HCT116 (cell line): Measurements from ENCODE around the gene BBS7. TPM values are rescaled to one million over a fixed set of nuclear protein-coding genes. Genes with fewer than 3 reads are reported as not detected.

Source experiments
- ATAC-seq: fragments of 200-7000 bp; cut with Tn5 transposase; 2 replicates; pipeline ENCODE4 v1.9.1; 2020; ENCODE audit warnings: mild to moderate bottlenecking, moderate library complexity
- BruUV-seq: library from RNA; stranded (reverse); fragments of 400-500 nt; replicated peaks from 2 replicates; lab custom pipeline; 2021; lab: Mats Ljungman, UMichigan
- CTCF ChIA-PET: fragments of 300-600 bp; sonication (Branson Sonifier 250); formaldehyde crosslinking; loops from one replicate; lab custom pipeline; 2021; ENCODE audit warnings: antibody characterized with exemption; lab: Charles Lee
- POLR2A ChIA-PET: fragments of 300-600, 350-600 bp; sonication (Branson Sonifier 250); formaldehyde crosslinking; loops from one replicate; lab custom pipeline; 2021; ENCODE audit warnings: antibody characterized with exemption; lab: Charles Lee
- RAD21 ChIA-PET, 2 experiments: fragments of 300-600 bp; sonication (Branson Sonifier 250); formaldehyde crosslinking; loops; one replicate each; lab custom pipeline; 2023; ENCODE audit warnings: low total read pairs in 2 of 2; ENCODE audit not compliant: uncharacterized antibody in 2 of 2, unreplicated experiment in 2 of 2, low non-redundant PET in 1 of 2; lab: Charles Lee
- DNase-seq: peaks from one replicate; pipeline ENCODE4 v3.0.0-alpha.2; 2010; ENCODE audit warnings: low read depth, low spot score
- H2AFZ ChIP-seq: fragments of 200-600 bp; shearing (Covaris generic), sonication (generic); 2 replicates; pipeline ENCODE4 v1.6.1; 2017; ENCODE audit warnings: low read depth, mixed run types, mixed read lengths, antibody characterized with exemption, low read length; ENCODE audit not compliant: poor library complexity, severe bottlenecking
- H3K27ac ChIP-seq: 2 replicates; pipeline ENCODE4 v1.5.1; 2012; ENCODE audit warnings: low read depth, low read length
- H3K27me3 ChIP-seq: fragments of 200-600 bp; sonication (generic); 2 replicates; pipeline ENCODE4 v1.6.1; 2016; ENCODE audit warnings: mixed run types, low read length, mixed read lengths; ENCODE audit not compliant: insufficient read depth
- H3K36me3 ChIP-seq, 2 experiments: fragments of 200-500 bp in 1 of 2; fragments of 200-600 bp in 1 of 2; sonication (Bioruptor generic) in 1 of 2; sonication (generic) in 1 of 2; 2 replicates each; pipeline versions ENCODE4 v1.5.1 to v1.6.1; 2014 to 2016; ENCODE audit warnings: low read length in 2 of 2, inconsistent platforms in 1 of 2, mixed read lengths in 1 of 2, mixed run types in 1 of 2; ENCODE audit not compliant: insufficient read depth in 2 of 2, control insufficient read depth in 1 of 2
- H3K4me1 ChIP-seq, 2 experiments: fragments of 200-600 bp in 1 of 2; sonication (generic) in 1 of 2; 2 replicates each; pipeline versions ENCODE4 v1.5.1 to v1.6.1; 2012 to 2017; ENCODE audit warnings: low read length in 2 of 2, inconsistent platforms in 1 of 2, mild to moderate bottlenecking in 1 of 2, mixed read lengths in 1 of 2, mixed run types in 1 of 2, moderate library complexity in 1 of 2; ENCODE audit not compliant: insufficient read depth in 2 of 2, control insufficient read depth in 1 of 2
- H3K4me2 ChIP-seq: fragments of 200-600 bp; sonication (generic); 2 replicates; pipeline ENCODE4 v1.6.1; 2017; ENCODE audit warnings: mixed run types, low read length, mixed read lengths
- H3K4me3 ChIP-seq, 2 experiments: fragments of 200-600 bp in 1 of 2; sonication (generic) in 1 of 2; replicated peaks in 1 of 2; 2 replicates each; pipeline ENCODE4 v1.5.1; 2011 to 2016; ENCODE audit warnings: low read length in 2 of 2, control low read depth in 1 of 2, low read depth in 1 of 2, mild to moderate bottlenecking in 1 of 2, mixed read lengths in 1 of 2, mixed run types in 1 of 2
- H3K79me2 ChIP-seq: fragments of 200-600 bp; sonication (generic); 2 replicates; pipeline ENCODE4 v1.6.1; 2017; ENCODE audit warnings: mild to moderate bottlenecking, mixed run types, low read length, moderate library complexity, mixed read lengths; ENCODE audit not compliant: insufficient read depth
- H3K9ac ChIP-seq: fragments of 200-600 bp; sonication (generic); 2 replicates; pipeline ENCODE4 v1.6.1; 2016; ENCODE audit warnings: low read length, mixed read lengths
- H3K9me2 ChIP-seq: fragments of 200-600 bp; sonication (generic), shearing (Covaris generic); 2 replicates; pipeline ENCODE4 v1.6.1; 2017; ENCODE audit warnings: mixed run types, mild to moderate bottlenecking, moderate library complexity; ENCODE audit not compliant: insufficient read depth
- H3K9me3 ChIP-seq, 2 experiments: fragments of 200-500 bp in 1 of 2; fragments of 200-600 bp in 1 of 2; sonication (Bioruptor generic) in 1 of 2; sonication (generic) in 1 of 2; 2 replicates each; pipeline ENCODE4 v1.6.1; 2014 to 2017; ENCODE audit warnings: low read length in 2 of 2, mixed read lengths in 2 of 2, inconsistent platforms in 1 of 2, low read depth in 1 of 2, mild to moderate bottlenecking in 1 of 2, mixed run types in 1 of 2, moderate library complexity in 1 of 2; ENCODE audit not compliant: control insufficient read depth in 1 of 2, insufficient read depth in 1 of 2
- H4K20me1 ChIP-seq: fragments of 200-600 bp; sonication (generic), shearing (Covaris generic); 2 replicates; pipeline ENCODE4 v1.6.1; 2017; ENCODE audit warnings: mixed run types, mild to moderate bottlenecking, moderate library complexity; ENCODE audit not compliant: insufficient read depth
- ATF3 ChIP-seq: IDR thresholded peaks from 2 replicates; pipeline ENCODE4 v1.6.1; 2012
- CBX3 ChIP-seq: IDR thresholded peaks from 2 replicates; pipeline ENCODE4 v1.6.1; 2012; ENCODE audit warnings: low read depth
- CEBPB ChIP-seq: IDR thresholded peaks from 2 replicates; pipeline ENCODE4 v1.6.1; 2012; ENCODE audit warnings: low read depth
- EGR1 ChIP-seq: IDR thresholded peaks from 2 replicates; pipeline ENCODE4 v1.6.1; 2012; ENCODE audit warnings: low read depth
- ELF1 ChIP-seq: IDR thresholded peaks from 2 replicates; pipeline ENCODE4 v1.6.1; 2012; ENCODE audit warnings: low read depth, borderline replicate concordance
- EZH2 ChIP-seq: fragments of 200-600 bp; sonication (generic); IDR thresholded peaks from 2 replicates; pipeline ENCODE4 v1.6.1; 2017; ENCODE audit warnings: antibody characterized with exemption, mixed run types
- EZH2phosphoT487 ChIP-seq: fragments of 200-600 bp; IDR thresholded peaks from 2 replicates; pipeline ENCODE4 v1.6.1; 2018; ENCODE audit warnings: antibody characterized with exemption, borderline replicate concordance
- FOSL1 ChIP-seq: IDR thresholded peaks from 2 replicates; pipeline ENCODE4 v1.6.1; 2012; ENCODE audit warnings: low read depth
- JUND ChIP-seq: IDR thresholded peaks from 2 replicates; pipeline ENCODE4 v1.6.1; 2012
- POLR2A ChIP-seq: IDR thresholded peaks from 2 replicates; pipeline ENCODE4 v1.7.0; 2011; ENCODE audit warnings: borderline replicate concordance; ENCODE audit not compliant: insufficient read depth, insufficient read length; ENCODE audit errors: extremely low read depth
- POLR2AphosphoS5 ChIP-seq: IDR thresholded peaks from 2 replicates; pipeline ENCODE4 v1.6.1; 2011; ENCODE audit warnings: mild to moderate bottlenecking, low read depth, low read length, moderate library complexity
- REST ChIP-seq: IDR thresholded peaks from 2 replicates; pipeline ENCODE4 v1.6.1; 2012; ENCODE audit warnings: low read depth
- SIN3A ChIP-seq: IDR thresholded peaks from 2 replicates; pipeline ENCODE4 v1.6.1; 2012; ENCODE audit warnings: low read depth
- SP1 ChIP-seq: IDR thresholded peaks from 2 replicates; pipeline ENCODE4 v1.6.1; 2012; ENCODE audit warnings: low read depth
- SRF ChIP-seq: IDR thresholded peaks from 2 replicates; pipeline ENCODE4 v1.6.1; 2012; ENCODE audit warnings: low read depth
- TCF7L2 ChIP-seq: IDR thresholded peaks from 2 replicates; pipeline ENCODE4 v1.7.0; 2011; ENCODE audit warnings: borderline replicate concordance, inconsistent platforms; ENCODE audit not compliant: insufficient read depth, insufficient read length; ENCODE audit errors: extremely low read depth
- YY1 ChIP-seq: IDR thresholded peaks from 2 replicates; pipeline ENCODE4 v1.6.1; 2011; ENCODE audit warnings: low read length, low read depth, moderate library complexity, mild to moderate bottlenecking; ENCODE audit not compliant: insufficient replicate concordance; ENCODE audit errors: extremely low read depth
- ZBTB33 ChIP-seq: IDR thresholded peaks from 2 replicates; pipeline ENCODE4 v1.6.1; 2011; ENCODE audit warnings: mild to moderate bottlenecking, low read length, moderate library complexity; ENCODE audit not compliant: insufficient replicate concordance; ENCODE audit errors: extremely low read depth
- ZFX ChIP-seq: fragments of 450-650 bp; IDR thresholded peaks from 2 replicates; pipeline ENCODE4 v1.6.1; 2017
- intact Hi-C: fragments of 100-400 bp; cut with micrococcal nuclease; formaldehyde crosslinking; loops from 2 replicates; pipeline ENCODE4 v1.10.0; 2022
- total RNA-seq: library from RNA; stranded (reverse); gene quantifications from one replicate; pipeline ENCODE4 v1.2.1, GENCODE V29; 2021; ENCODE audit not compliant: unreplicated experiment

The BBS7 gene
- total RNA-seq, 1 experiment from 2014 or later: 22.9 TPM

GRCh38 chr4:121822047-121822446, 48.2 kb downstream of the BBS7 start:
- H3K9me2 ChIP-seq: no peaks in the 10 kb centered on the region
- peak overlapping the region; percentile 94 to 98 for H3K4me3 ChIP-seq
- ChIA-PET POLR2A (no interaction called here), CTCF (no interaction called here), RAD21 (no interaction called here)
- peak overlapping the region; percentile 98 for H3K9ac ChIP-seq
- no peak for ATAC-seq
- H4K20me1 ChIP-seq: peaks cover 15% of the 10 kb centered on the region; the same call in 1 of the 2 replicates
- TF ChIP-seq EGR1 (no peak), TCF7L2 (no peak), CBX3 (no peak), ATF3 (no peak), FOSL1 (no peak), YY1 (no peak), SRF (no peak), ELF1 (no peak), ZBTB33 (no peak), REST (no peak), ZFX (no peak), SIN3A (no peak), POLR2A (no peak), POLR2AphosphoS5 (no peak), SP1 (no peak), CEBPB (no peak), EZH2phosphoT487 (no peak), EZH2 (no peak), JUND (no peak)
- H3K9me3 ChIP-seq: no peaks in the 10 kb centered on the region
- no peak for DNase-seq
- peaks cover 39 to 40% of the 10 kb centered on the region in 2 experiments for H3K36me3 ChIP-seq
- no peak overlapping the region for H2AFZ ChIP-seq
- H3K27me3 ChIP-seq: no peaks in the 10 kb centered on the region
- H3K4me2 ChIP-seq: peak overlapping the region; percentile 88
- H3K79me2 ChIP-seq: peaks cover 65% of the 10 kb centered on the region
- intact Hi-C loops: no loop called here
- H3K4me1 ChIP-seq: peaks cover 0 to 13% of the 10 kb centered on the region in 2 experiments; a peak in 2 of 4 replicates
- H3K27ac ChIP-seq: no peak overlapping the region
- no TSS peak for BruUV-seq
